ENCODE results near the gene DENND4B.

DNA sequence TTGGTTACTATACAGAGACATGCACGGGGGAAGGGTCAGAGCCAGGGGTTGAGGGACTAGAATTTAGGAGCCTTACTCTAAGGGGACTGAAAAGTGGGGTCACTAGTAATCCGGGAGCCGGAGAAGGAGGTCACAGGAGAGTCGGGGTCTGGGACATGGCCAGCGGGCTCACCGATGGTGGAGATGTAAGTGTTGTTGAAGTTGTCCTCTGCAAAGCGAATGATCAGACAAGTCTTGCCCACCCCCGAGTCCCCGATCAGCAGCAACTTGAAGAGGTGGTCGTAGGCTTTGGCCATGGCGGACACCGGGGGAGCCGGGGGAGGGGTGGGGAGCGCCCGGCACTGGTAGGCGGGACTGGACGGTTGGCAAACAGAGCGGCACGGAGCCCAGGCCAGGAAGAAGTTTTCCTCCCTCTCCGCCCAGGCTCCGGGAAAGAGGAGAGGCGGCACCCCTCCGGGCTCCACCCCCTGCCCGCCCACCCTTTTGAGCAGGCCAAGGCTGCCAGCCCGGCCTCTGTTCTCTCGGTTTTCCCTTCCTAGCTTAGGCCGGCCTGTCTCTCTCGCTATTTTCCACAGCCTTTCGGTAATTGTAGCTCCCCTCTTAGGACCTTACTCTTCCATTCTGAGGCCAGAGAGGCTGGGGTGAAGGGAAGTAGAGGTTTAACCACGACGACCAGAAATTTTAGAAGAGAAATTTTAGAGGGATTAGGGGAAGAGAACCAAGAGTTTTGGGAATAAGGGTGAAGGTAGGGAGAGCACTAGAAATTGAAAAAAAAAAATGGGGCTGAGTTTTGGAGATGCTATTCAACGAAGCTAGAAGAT, 39.6 kb upstream of the DENND4B start, which contains the start of gene RAB13:
- TF ChIP-seq CTCF (IDR thresholded peaks at IDR 0.05; ENCODE audit: low read depth, low read length, poor library complexity, severe bottlenecking), result no peak
- TF ChIP-seq EZH2phosphoT487 (IDR thresholded peaks at IDR 0.05; ENCODE audit: borderline replicate concordance, low read length), result no peak

Measured in DOHH2 (cell line).